Thoracic aorta (tissue), 2 donors: Measurements from ENCODE around the gene FIGNL2. TPM values are rescaled to one million over a fixed set of nuclear protein-coding genes. Genes with fewer than 3 reads are reported as not detected.

Source experiments
- ATAC-seq: fragments of 150-250 bp; one replicate; pipeline ENCODE4 v1.8.0; 2017; ENCODE audit warnings: low read depth; ENCODE audit not compliant: insufficient number of reproducible peaks, low FRiP score
- DNase-seq: peaks from one replicate; pipeline ENCODE4 v3.0.0-alpha.2; 2020; ENCODE audit warnings: low spot score
- H3K27ac ChIP-seq, 2 donors: fragments of 200-600 bp; sonication (generic); 1 replicate in 1 of 2; 2 replicates in 1 of 2; pipeline ENCODE4 v1.5.1; 2016; ENCODE audit warnings: mild to moderate bottlenecking in 2 of 2, moderate library complexity in 2 of 2
- H3K27me3 ChIP-seq: fragments of 200-600 bp; sonication (generic); replicated peaks from 2 replicates; pipeline ENCODE4 v1.6.0; 2016; ENCODE audit warnings: mild to moderate bottlenecking; ENCODE audit not compliant: insufficient read depth
- H3K36me3 ChIP-seq: fragments of 200-600 bp; sonication (generic); one replicate; pipeline ENCODE4 v1.5.1; 2016
- H3K4me1 ChIP-seq, 2 donors: fragments of 200-600 bp; sonication (generic); 1 replicate in 1 of 2; 2 replicates in 1 of 2; pipeline versions ENCODE4 v1.5.1 to v1.6.0; 2016; ENCODE audit warnings: low read depth in 2 of 2, mild to moderate bottlenecking in 1 of 2; ENCODE audit not compliant: control insufficient read depth in 1 of 2
- H3K4me3 ChIP-seq: fragments of 200-600 bp; sonication (generic); 2 replicates; pipeline ENCODE4 v1.5.1; 2016; ENCODE audit warnings: mild to moderate bottlenecking
- H3K9me3 ChIP-seq: fragments of 200-600 bp; sonication (generic); 2 replicates; pipeline ENCODE4 v1.5.1; 2016
- CTCF ChIP-seq: fragments of 200-600 bp; sonication (generic); IDR thresholded peaks from one replicate; pipeline ENCODE4 v1.5.1; 2019; ENCODE audit warnings: antibody characterized with exemption
- total RNA-seq, 2 donors: library from RNA; depleted of rRNA; stranded (reverse); fragments of >200 nt; gene quantifications; one replicate each; pipeline versions ENCODE4 v1.1.0 to v1.2.3, GENCODE V29; 2016

Gene FIGNL2
- total RNA-seq, 2 donors from 2014 or later: 0.28 TPM; not detected in 1

- no peak for ATAC-seq
- Histone ChIP-seq H3K27ac (no peak overlapping the region), H3K4me1 (peaks cover 0 to 6% of the 10 kb centered on the region in 2 donors), H3K27me3 (no peaks in the 10 kb centered on the region), H3K9me3 (no peaks in the 10 kb centered on the region), H3K36me3 (no peaks in the 10 kb centered on the region), H3K4me3 (no peak overlapping the region)
- TF ChIP-seq CTCF: no peak
- no peak for DNase-seq
These were observed 70.5 kb downstream of the FIGNL2 start for GRCh38 chr12:51777973-51778372.

GRCh38 chr12:51777457-51777856, 71.1 kb downstream of the FIGNL2 start:
- H3K27me3 ChIP-seq: no peaks in the 10 kb centered on the region
- no peaks in the 10 kb centered on the region for H3K9me3 ChIP-seq
- H3K4me3 ChIP-seq: no peak overlapping the region
- no peak for ATAC-seq
- no peak for DNase-seq
- H3K27ac ChIP-seq: no peak overlapping the region
- no peaks in the 10 kb centered on the region for H3K36me3 ChIP-seq
- no peak for TF ChIP-seq CTCF
- H3K4me1 ChIP-seq: peaks cover 0 to 6% of the 10 kb centered on the region in 2 donors

GRCh38 chr12:51774933-51775332, 73.6 kb downstream of the FIGNL2 start:
- no peak overlapping the region for H3K4me3 ChIP-seq
- no peak overlapping the region for H3K27ac ChIP-seq
- peaks cover 0 to 6% of the 10 kb centered on the region in 2 donors for H3K4me1 ChIP-seq
- no peak for TF ChIP-seq CTCF
- H3K36me3 ChIP-seq: no peaks in the 10 kb centered on the region
- ATAC-seq (no peak), DNase-seq (no peak)
- H3K27me3 ChIP-seq: no peaks in the 10 kb centered on the region
- H3K9me3 ChIP-seq: no peaks in the 10 kb centered on the region

- peaks cover 0 to 6% of the 10 kb centered on the region in 2 donors for H3K4me1 ChIP-seq
- no peak for ATAC-seq
- TF ChIP-seq CTCF: no peak
These were observed 75.2 kb downstream of the FIGNL2 start for GRCh38 chr12:51773145-51773869.

GRCh38 chr12:51771008-51771407, 77.5 kb downstream of the FIGNL2 start:
- H3K36me3 ChIP-seq: no peaks in the 10 kb centered on the region
- no peaks in the 10 kb centered on the region for H3K9me3 ChIP-seq
- H3K4me1 ChIP-seq: peaks cover 0 to 6% of the 10 kb centered on the region in 2 donors
- H3K27ac ChIP-seq: no peak overlapping the region
- no peak for ATAC-seq
- TF ChIP-seq CTCF: no peak
- no peaks in the 10 kb centered on the region for H3K27me3 ChIP-seq
- no peak overlapping the region for H3K4me3 ChIP-seq
- DNase-seq: no peak

More at GRCh38 chr12:51773145-51773869, 75.2 kb downstream of the FIGNL2 start:
- Histone ChIP-seq H3K36me3 (no peaks in the 10 kb centered on the region), H3K27me3 (no peaks in the 10 kb centered on the region), H3K4me3 (no peak overlapping the region), H3K27ac (no peak overlapping the region), H3K9me3 (no peaks in the 10 kb centered on the region)
- no peak for DNase-seq

Other genes starting within 250 kb of the FIGNL2 start
- gene ANKRD33, start 39.4 kb upstream of the FIGNL2 start, total RNA-seq: not detected
- gene ACVRL1, start 58.8 kb upstream of the FIGNL2 start, total RNA-seq: 10 to 100 TPM; 81.4 to 90.2 TPM
- gene ACVR1B, start 103.0 kb upstream of the FIGNL2 start, total RNA-seq: 10 to 100 TPM in 1 of 2 donors, 1 to 10 TPM in 1; 9.9 to 24.4 TPM
- gene TAMALIN, start 158.2 kb upstream of the FIGNL2 start, total RNA-seq: 10 to 100 TPM; 17.0 to 21.9 TPM
- 100 to 1,000 TPM; 112 to 468 TPM for gene NR4A1, start 202.7 kb upstream of the FIGNL2 start, total RNA-seq
- 10 to 100 TPM; 43.0 to 46.6 TPM for gene ATG101, start 221.3 kb upstream of the FIGNL2 start, total RNA-seq
- 1 to 10 TPM in 1 of 2 donors, not detected in 1; 1.8 TPM for gene SMIM41, start 231.0 kb upstream of the FIGNL2 start, total RNA-seq